HCT116 (cell line): Measurements from ENCODE around the gene PLEKHN1. TPM values are rescaled to one million over a fixed set of nuclear protein-coding genes. Genes with fewer than 3 reads are reported as not detected.

ENCODE experiments used
- ATAC-seq: fragments of 200-7000 bp; cut with Tn5 transposase; 2 replicates; pipeline ENCODE4 v1.9.1; 2020; ENCODE audit warnings: mild to moderate bottlenecking, moderate library complexity
- BruUV-seq: library from RNA; stranded (reverse); fragments of 400-500 nt; replicated peaks from 2 replicates; lab custom pipeline; 2021; lab: Mats Ljungman, UMichigan
- CTCF ChIA-PET: fragments of 300-600 bp; sonication (Branson Sonifier 250); formaldehyde crosslinking; loops from one replicate; lab custom pipeline; 2021; ENCODE audit warnings: antibody characterized with exemption; lab: Charles Lee
- POLR2A ChIA-PET: fragments of 300-600, 350-600 bp; sonication (Branson Sonifier 250); formaldehyde crosslinking; loops from one replicate; lab custom pipeline; 2021; ENCODE audit warnings: antibody characterized with exemption; lab: Charles Lee
- RAD21 ChIA-PET, 2 experiments: fragments of 300-600 bp; sonication (Branson Sonifier 250); formaldehyde crosslinking; loops; one replicate each; lab custom pipeline; 2023; ENCODE audit warnings: low total read pairs in 2 of 2; ENCODE audit not compliant: uncharacterized antibody in 2 of 2, unreplicated experiment in 2 of 2, low non-redundant PET in 1 of 2; lab: Charles Lee
- DNase-seq: peaks from one replicate; pipeline ENCODE4 v3.0.0-alpha.2; 2010; ENCODE audit warnings: low read depth, low spot score
- H2AFZ ChIP-seq: fragments of 200-600 bp; shearing (Covaris generic), sonication (generic); 2 replicates; pipeline ENCODE4 v1.6.1; 2017; ENCODE audit warnings: low read depth, mixed run types, mixed read lengths, antibody characterized with exemption, low read length; ENCODE audit not compliant: poor library complexity, severe bottlenecking
- H3K27ac ChIP-seq: 2 replicates; pipeline ENCODE4 v1.5.1; 2012; ENCODE audit warnings: low read depth, low read length
- H3K27me3 ChIP-seq: fragments of 200-600 bp; sonication (generic); 2 replicates; pipeline ENCODE4 v1.6.1; 2016; ENCODE audit warnings: mixed run types, low read length, mixed read lengths; ENCODE audit not compliant: insufficient read depth
- H3K36me3 ChIP-seq, 2 experiments: fragments of 200-500 bp in 1 of 2; fragments of 200-600 bp in 1 of 2; sonication (Bioruptor generic) in 1 of 2; sonication (generic) in 1 of 2; 2 replicates each; pipeline versions ENCODE4 v1.5.1 to v1.6.1; 2014 to 2016; ENCODE audit warnings: low read length in 2 of 2, inconsistent platforms in 1 of 2, mixed read lengths in 1 of 2, mixed run types in 1 of 2; ENCODE audit not compliant: insufficient read depth in 2 of 2, control insufficient read depth in 1 of 2
- H3K4me1 ChIP-seq, 2 experiments: fragments of 200-600 bp in 1 of 2; sonication (generic) in 1 of 2; 2 replicates each; pipeline versions ENCODE4 v1.5.1 to v1.6.1; 2012 to 2017; ENCODE audit warnings: low read length in 2 of 2, inconsistent platforms in 1 of 2, mild to moderate bottlenecking in 1 of 2, mixed read lengths in 1 of 2, mixed run types in 1 of 2, moderate library complexity in 1 of 2; ENCODE audit not compliant: insufficient read depth in 2 of 2, control insufficient read depth in 1 of 2
- H3K4me2 ChIP-seq: fragments of 200-600 bp; sonication (generic); 2 replicates; pipeline ENCODE4 v1.6.1; 2017; ENCODE audit warnings: mixed run types, low read length, mixed read lengths
- H3K4me3 ChIP-seq, 2 experiments: fragments of 200-600 bp in 1 of 2; sonication (generic) in 1 of 2; replicated peaks in 1 of 2; 2 replicates each; pipeline ENCODE4 v1.5.1; 2011 to 2016; ENCODE audit warnings: low read length in 2 of 2, control low read depth in 1 of 2, low read depth in 1 of 2, mild to moderate bottlenecking in 1 of 2, mixed read lengths in 1 of 2, mixed run types in 1 of 2
- H3K79me2 ChIP-seq: fragments of 200-600 bp; sonication (generic); 2 replicates; pipeline ENCODE4 v1.6.1; 2017; ENCODE audit warnings: mild to moderate bottlenecking, mixed run types, low read length, moderate library complexity, mixed read lengths; ENCODE audit not compliant: insufficient read depth
- H3K9ac ChIP-seq: fragments of 200-600 bp; sonication (generic); 2 replicates; pipeline ENCODE4 v1.6.1; 2016; ENCODE audit warnings: low read length, mixed read lengths
- H3K9me2 ChIP-seq: fragments of 200-600 bp; sonication (generic), shearing (Covaris generic); 2 replicates; pipeline ENCODE4 v1.6.1; 2017; ENCODE audit warnings: mixed run types, mild to moderate bottlenecking, moderate library complexity; ENCODE audit not compliant: insufficient read depth
- H3K9me3 ChIP-seq, 2 experiments: fragments of 200-500 bp in 1 of 2; fragments of 200-600 bp in 1 of 2; sonication (Bioruptor generic) in 1 of 2; sonication (generic) in 1 of 2; 2 replicates each; pipeline ENCODE4 v1.6.1; 2014 to 2017; ENCODE audit warnings: low read length in 2 of 2, mixed read lengths in 2 of 2, inconsistent platforms in 1 of 2, low read depth in 1 of 2, mild to moderate bottlenecking in 1 of 2, mixed run types in 1 of 2, moderate library complexity in 1 of 2; ENCODE audit not compliant: control insufficient read depth in 1 of 2, insufficient read depth in 1 of 2
- H4K20me1 ChIP-seq: fragments of 200-600 bp; sonication (generic), shearing (Covaris generic); 2 replicates; pipeline ENCODE4 v1.6.1; 2017; ENCODE audit warnings: mixed run types, mild to moderate bottlenecking, moderate library complexity; ENCODE audit not compliant: insufficient read depth
- ATF3 ChIP-seq: IDR thresholded peaks from 2 replicates; pipeline ENCODE4 v1.6.1; 2012
- CBX3 ChIP-seq: IDR thresholded peaks from 2 replicates; pipeline ENCODE4 v1.6.1; 2012; ENCODE audit warnings: low read depth
- CEBPB ChIP-seq: IDR thresholded peaks from 2 replicates; pipeline ENCODE4 v1.6.1; 2012; ENCODE audit warnings: low read depth
- EGR1 ChIP-seq: IDR thresholded peaks from 2 replicates; pipeline ENCODE4 v1.6.1; 2012; ENCODE audit warnings: low read depth
- ELF1 ChIP-seq: IDR thresholded peaks from 2 replicates; pipeline ENCODE4 v1.6.1; 2012; ENCODE audit warnings: low read depth, borderline replicate concordance
- FOSL1 ChIP-seq: IDR thresholded peaks from 2 replicates; pipeline ENCODE4 v1.6.1; 2012; ENCODE audit warnings: low read depth
- POLR2A ChIP-seq: IDR thresholded peaks from 2 replicates; pipeline ENCODE4 v1.7.0; 2011; ENCODE audit warnings: borderline replicate concordance; ENCODE audit not compliant: insufficient read depth, insufficient read length; ENCODE audit errors: extremely low read depth
- POLR2AphosphoS5 ChIP-seq: IDR thresholded peaks from 2 replicates; pipeline ENCODE4 v1.6.1; 2011; ENCODE audit warnings: mild to moderate bottlenecking, low read depth, low read length, moderate library complexity
- SIN3A ChIP-seq: IDR thresholded peaks from 2 replicates; pipeline ENCODE4 v1.6.1; 2012; ENCODE audit warnings: low read depth
- SP1 ChIP-seq: IDR thresholded peaks from 2 replicates; pipeline ENCODE4 v1.6.1; 2012; ENCODE audit warnings: low read depth
- SRF ChIP-seq: IDR thresholded peaks from 2 replicates; pipeline ENCODE4 v1.6.1; 2012; ENCODE audit warnings: low read depth
- TCF7L2 ChIP-seq: IDR thresholded peaks from 2 replicates; pipeline ENCODE4 v1.7.0; 2011; ENCODE audit warnings: borderline replicate concordance, inconsistent platforms; ENCODE audit not compliant: insufficient read depth, insufficient read length; ENCODE audit errors: extremely low read depth
- ZBTB33 ChIP-seq: IDR thresholded peaks from 2 replicates; pipeline ENCODE4 v1.6.1; 2011; ENCODE audit warnings: mild to moderate bottlenecking, low read length, moderate library complexity; ENCODE audit not compliant: insufficient replicate concordance; ENCODE audit errors: extremely low read depth
- ZFX ChIP-seq: fragments of 450-650 bp; IDR thresholded peaks from 2 replicates; pipeline ENCODE4 v1.6.1; 2017
- ZNF274 ChIP-seq: fragments of 200-500 bp; sonication (Bioruptor generic); IDR thresholded peaks from 2 replicates; pipeline ENCODE4 v1.6.1; 2014; ENCODE audit warnings: mild to moderate bottlenecking, low read depth, low read length, inconsistent platforms
- intact Hi-C: fragments of 100-400 bp; cut with micrococcal nuclease; formaldehyde crosslinking; loops from 2 replicates; pipeline ENCODE4 v1.10.0; 2022
- total RNA-seq: library from RNA; stranded (reverse); gene quantifications from one replicate; pipeline ENCODE4 v1.2.1, GENCODE V29; 2021; ENCODE audit not compliant: unreplicated experiment
- TF ChIP-seq, protein P1 (sequence below): IDR thresholded peaks from 2 replicates; pipeline ENCODE4 v1.6.1; 2012; ENCODE audit warnings: low read depth
- TF ChIP-seq, protein P2 (sequence below), 3 experiments: fragments of 200-600 bp in 1 of 3; sonication (generic) in 1 of 3; IDR thresholded peaks in 2 of 3; conservative IDR thresholded peaks in 1 of 3; 2 replicates each; pipeline ENCODE4 v1.5.1; 2012 to 2017; ENCODE audit warnings: low read depth in 2 of 3, low read length in 2 of 3, antibody characterized with exemption in 1 of 3, borderline replicate concordance in 1 of 3, control low read depth in 1 of 3, mild to moderate bottlenecking in 1 of 3, mixed read lengths in 1 of 3, mixed run types in 1 of 3, moderate library complexity in 1 of 3; ENCODE audit not compliant: insufficient read depth in 1 of 3

The PLEKHN1 gene
- total RNA-seq, 1 experiment from 2014 or later = 11.6 TPM

- TF ChIP-seq EGR1 (no peak), CBX3 (no peak), SIN3A (no peak), POLR2A (no peak), ATF3 (no peak), FOSL1 (no peak), ZFX (peak; percentile 75), SP1 (no peak), SRF (no peak), CEBPB (no peak), ZNF274 (no peak), TCF7L2 (peak; percentile 42), ELF1 (no peak), ZBTB33 (peak; percentile 25), POLR2AphosphoS5 (peak; percentile 70)
- TF ChIP-seq, protein P1, sequence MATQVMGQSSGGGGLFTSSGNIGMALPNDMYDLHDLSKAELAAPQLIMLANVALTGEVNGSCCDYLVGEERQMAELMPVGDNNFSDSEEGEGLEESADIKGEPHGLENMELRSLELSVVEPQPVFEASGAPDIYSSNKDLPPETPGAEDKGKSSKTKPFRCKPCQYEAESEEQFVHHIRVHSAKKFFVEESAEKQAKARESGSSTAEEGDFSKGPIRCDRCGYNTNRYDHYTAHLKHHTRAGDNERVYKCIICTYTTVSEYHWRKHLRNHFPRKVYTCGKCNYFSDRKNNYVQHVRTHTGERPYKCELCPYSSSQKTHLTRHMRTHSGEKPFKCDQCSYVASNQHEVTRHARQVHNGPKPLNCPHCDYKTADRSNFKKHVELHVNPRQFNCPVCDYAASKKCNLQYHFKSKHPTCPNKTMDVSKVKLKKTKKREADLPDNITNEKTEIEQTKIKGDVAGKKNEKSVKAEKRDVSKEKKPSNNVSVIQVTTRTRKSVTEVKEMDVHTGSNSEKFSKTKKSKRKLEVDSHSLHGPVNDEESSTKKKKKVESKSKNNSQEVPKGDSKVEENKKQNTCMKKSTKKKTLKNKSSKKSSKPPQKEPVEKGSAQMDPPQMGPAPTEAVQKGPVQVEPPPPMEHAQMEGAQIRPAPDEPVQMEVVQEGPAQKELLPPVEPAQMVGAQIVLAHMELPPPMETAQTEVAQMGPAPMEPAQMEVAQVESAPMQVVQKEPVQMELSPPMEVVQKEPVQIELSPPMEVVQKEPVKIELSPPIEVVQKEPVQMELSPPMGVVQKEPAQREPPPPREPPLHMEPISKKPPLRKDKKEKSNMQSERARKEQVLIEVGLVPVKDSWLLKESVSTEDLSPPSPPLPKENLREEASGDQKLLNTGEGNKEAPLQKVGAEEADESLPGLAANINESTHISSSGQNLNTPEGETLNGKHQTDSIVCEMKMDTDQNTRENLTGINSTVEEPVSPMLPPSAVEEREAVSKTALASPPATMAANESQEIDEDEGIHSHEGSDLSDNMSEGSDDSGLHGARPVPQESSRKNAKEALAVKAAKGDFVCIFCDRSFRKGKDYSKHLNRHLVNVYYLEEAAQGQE = no peak
- TF ChIP-seq, protein P2, sequence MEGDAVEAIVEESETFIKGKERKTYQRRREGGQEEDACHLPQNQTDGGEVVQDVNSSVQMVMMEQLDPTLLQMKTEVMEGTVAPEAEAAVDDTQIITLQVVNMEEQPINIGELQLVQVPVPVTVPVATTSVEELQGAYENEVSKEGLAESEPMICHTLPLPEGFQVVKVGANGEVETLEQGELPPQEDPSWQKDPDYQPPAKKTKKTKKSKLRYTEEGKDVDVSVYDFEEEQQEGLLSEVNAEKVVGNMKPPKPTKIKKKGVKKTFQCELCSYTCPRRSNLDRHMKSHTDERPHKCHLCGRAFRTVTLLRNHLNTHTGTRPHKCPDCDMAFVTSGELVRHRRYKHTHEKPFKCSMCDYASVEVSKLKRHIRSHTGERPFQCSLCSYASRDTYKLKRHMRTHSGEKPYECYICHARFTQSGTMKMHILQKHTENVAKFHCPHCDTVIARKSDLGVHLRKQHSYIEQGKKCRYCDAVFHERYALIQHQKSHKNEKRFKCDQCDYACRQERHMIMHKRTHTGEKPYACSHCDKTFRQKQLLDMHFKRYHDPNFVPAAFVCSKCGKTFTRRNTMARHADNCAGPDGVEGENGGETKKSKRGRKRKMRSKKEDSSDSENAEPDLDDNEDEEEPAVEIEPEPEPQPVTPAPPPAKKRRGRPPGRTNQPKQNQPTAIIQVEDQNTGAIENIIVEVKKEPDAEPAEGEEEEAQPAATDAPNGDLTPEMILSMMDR (IDR thresholded peaks at IDR 0.05 in 2 of 3, conservative IDR thresholded peaks at IDR 0.05 in 1 of 3; ENCODE audit: borderline replicate concordance in 1 of 3, insufficient read depth in 1 of 3, low read depth in 2 of 3, low read length in 2 of 3) = no peak
- H3K9ac ChIP-seq = peak overlapping the region; percentile 100
- no peaks in the 10 kb centered on the region for H3K9me2 ChIP-seq
- H3K27ac ChIP-seq = peak overlapping the region; percentile 99
- no peaks in the 10 kb centered on the region for H3K27me3 ChIP-seq
- BruUV-seq = no TSS peak
- peaks cover 22 to 71% of the 10 kb centered on the region in 2 experiments for H3K4me1 ChIP-seq
- H3K4me2 ChIP-seq = peak overlapping the region; percentile 98
- ChIA-PET POLR2A (interaction anchor here (1.0 to 1.5 kb wide), 4 partner anchors 13 to 34 kb away, joined by 3 to 5 read pairs (median 3); partner anchors contain the start of genes ISG15 and PLEKHN1), RAD21 (no interaction called here), CTCF (interaction anchor here (1.0 to 4.0 kb wide), 3 partner anchors 13 to 64 kb away, joined by 5 to 26 read pairs (median 17); partner anchors contain the start of genes AGRN and ISG15)
- intact Hi-C loops = loop anchor here (2.0 to 5.0 kb wide), 2 partner anchors 16 to 67 kb away; no protein-coding TSS in a partner anchor
- H3K4me3 ChIP-seq = peak overlapping the region; percentile 64 to 83
- H2AFZ ChIP-seq = no peak overlapping the region
- H3K9me3 ChIP-seq = no peaks in the 10 kb centered on the region
- ATAC-seq = peak; percentile 55
- H4K20me1 ChIP-seq = peaks cover 8% of the 10 kb centered on the region; the same call in 1 of the 2 replicates
- peaks cover 29% of the 10 kb centered on the region for H3K79me2 ChIP-seq
- DNase-seq = peak; percentile 87
- H3K36me3 ChIP-seq = no peaks in the 10 kb centered on the region
Measured at GRCh38 chr1:1000357-1001056, 34.2 kb downstream of the PLEKHN1 start.
